ENCODE measurements around the gene MOCOS.
"Not testable (repeated sequence)": the region's sequence is repeated elsewhere in the genome, so short reads cannot be mapped to it uniquely, and the experiment has no call there.

The MOCOS gene

GRCh38 chr18:36160959-36161371 is 26.3 kb upstream of the MOCOS start:
- Histone ChIP-seq H3K4me3 (ENCODE audit: low read length) (no peak overlapping the region), H3K4me2 (ENCODE audit: low read length) (no peak overlapping the region), H3K4me1 (ENCODE audit: control insufficient read depth, low read length) (no peaks in the 10 kb centered on the region), H4K20me1 (ENCODE audit: control insufficient read depth, insufficient read depth, low read depth, low read length) (no peaks in the 10 kb centered on the region), H3K27ac (ENCODE audit: low read depth, low read length) (no peak overlapping the region), H3K9me3 (ENCODE audit: control insufficient read depth, insufficient read depth, low read length) (no peaks in the 10 kb centered on the region), H3K36me3 (ENCODE audit: control insufficient read depth, low read length) (peaks cover 90% of the 10 kb centered on the region), H3K27me3 (ENCODE audit: control insufficient read depth, low read length) (no peaks in the 10 kb centered on the region), H3F3A (ENCODE audit: control insufficient read depth, insufficient read depth) (no peaks in the 10 kb centered on the region), H3K79me2 (ENCODE audit: control insufficient read depth, low read length) (no peaks in the 10 kb centered on the region), H3K9me2 (replicated peaks; ENCODE audit: control insufficient read depth, low read length) (no peaks in the 10 kb centered on the region)
- no peak for TF ChIP-seq EZH2phosphoT487 (IDR thresholded peaks at IDR 0.05; ENCODE audit: borderline replicate concordance, low read length)
- TF ChIP-seq CTCF (IDR thresholded peaks at IDR 0.05; ENCODE audit: low read depth, low read length, poor library complexity, severe bottlenecking), result no peak

- no peak overlapping the region for H3K4me2 ChIP-seq (ENCODE audit: low read length)
- no peaks in the 10 kb centered on the region for H3K79me2 ChIP-seq (ENCODE audit: control insufficient read depth, low read length)
- H3K36me3 ChIP-seq (ENCODE audit: control insufficient read depth, low read length), result peaks cover 82% of the 10 kb centered on the region
- no peaks in the 10 kb centered on the region for H3K27me3 ChIP-seq (ENCODE audit: control insufficient read depth, low read length)
- H3F3A ChIP-seq (ENCODE audit: control insufficient read depth, insufficient read depth), result no peaks in the 10 kb centered on the region
- no peaks in the 10 kb centered on the region for H3K4me1 ChIP-seq (ENCODE audit: control insufficient read depth, low read length)
- H4K20me1 ChIP-seq (ENCODE audit: control insufficient read depth, insufficient read depth, low read depth, low read length), result no peaks in the 10 kb centered on the region
- TF ChIP-seq EZH2phosphoT487 (IDR thresholded peaks at IDR 0.05; ENCODE audit: borderline replicate concordance, low read length), result no peak
- TF ChIP-seq CTCF (IDR thresholded peaks at IDR 0.05; ENCODE audit: low read depth, low read length, poor library complexity, severe bottlenecking), result no peak
- no peaks in the 10 kb centered on the region for H3K9me2 ChIP-seq (replicated peaks; ENCODE audit: control insufficient read depth, low read length)
- no peak overlapping the region for H3K27ac ChIP-seq (ENCODE audit: low read depth, low read length)
- H3K9me3 ChIP-seq (ENCODE audit: control insufficient read depth, insufficient read depth, low read length), result no peaks in the 10 kb centered on the region
- no peak overlapping the region for H3K4me3 ChIP-seq (ENCODE audit: low read length)
Observed at GRCh38 chr18:36162981-36163380, 24.3 kb upstream of the MOCOS start.

- Histone ChIP-seq H4K20me1 (ENCODE audit: control insufficient read depth, insufficient read depth, low read depth, low read length) (no peaks in the 10 kb centered on the region), H3K4me3 (ENCODE audit: low read length) (no peak overlapping the region), H3K9me2 (replicated peaks; ENCODE audit: control insufficient read depth, low read length) (no peaks in the 10 kb centered on the region), H3K4me2 (ENCODE audit: low read length) (no peak overlapping the region), H3K27ac (ENCODE audit: low read depth, low read length) (no peak overlapping the region), H3K79me2 (ENCODE audit: control insufficient read depth, low read length) (no peaks in the 10 kb centered on the region), H3K27me3 (ENCODE audit: control insufficient read depth, low read length) (no peaks in the 10 kb centered on the region), H3K4me1 (ENCODE audit: control insufficient read depth, low read length) (no peaks in the 10 kb centered on the region), H3K9me3 (ENCODE audit: control insufficient read depth, insufficient read depth, low read length) (no peaks in the 10 kb centered on the region), H3F3A (ENCODE audit: control insufficient read depth, insufficient read depth) (no peaks in the 10 kb centered on the region), H3K36me3 (ENCODE audit: control insufficient read depth, low read length) (peaks cover 68% of the 10 kb centered on the region)
- TF ChIP-seq CTCF (IDR thresholded peaks at IDR 0.05; ENCODE audit: low read depth, low read length, poor library complexity, severe bottlenecking) (no peak), EZH2phosphoT487 (IDR thresholded peaks at IDR 0.05; ENCODE audit: borderline replicate concordance, low read length) (no peak)
Observed at GRCh38 chr18:36167692-36168218, 19.5 kb upstream of the MOCOS start.

- H3K4me1 ChIP-seq (ENCODE audit: control insufficient read depth, low read length); H3K27me3 ChIP-seq (ENCODE audit: control insufficient read depth, low read length); H3K9me3 ChIP-seq (ENCODE audit: control insufficient read depth, insufficient read depth, low read length); H3F3A ChIP-seq (ENCODE audit: control insufficient read depth, insufficient read depth); H4K20me1 ChIP-seq (ENCODE audit: control insufficient read depth, insufficient read depth, low read depth, low read length); H3K79me2 ChIP-seq (ENCODE audit: control insufficient read depth, low read length); H3K27ac ChIP-seq (ENCODE audit: low read depth, low read length); H3K9me2 ChIP-seq (replicated peaks; ENCODE audit: control insufficient read depth, low read length); H3K4me2 ChIP-seq (ENCODE audit: low read length); H3K4me3 ChIP-seq (ENCODE audit: low read length): not testable (repeated sequence)
- H3K36me3 ChIP-seq (ENCODE audit: control insufficient read depth, low read length), result peaks cover 69% of the 10 kb centered on the region
Observed at GRCh38 chr18:36168296-36168695, 19.0 kb upstream of the MOCOS start.
